IMR-90 (cell line): ENCODE results near the gene YBX2. TPM values are rescaled to one million over a fixed set of nuclear protein-coding genes. Genes with fewer than 3 reads are reported as not detected.

Experiments
- ATAC-seq: fragments of 200-7000 bp; cut with Tn5 transposase; 2 replicates; pipeline ENCODE4 v1.9.1; 2020; ENCODE audit warnings: low read depth, mild to moderate bottlenecking, moderate library complexity
- BruUV-seq: library from RNA; stranded (reverse); fragments of 400-500 nt; replicated peaks from 2 replicates; lab custom pipeline; 2021; lab: Mats Ljungman, UMichigan
- CTCF ChIA-PET: fragments of 300-600 bp; formaldehyde crosslinking; extraction: SDS; loops from one replicate; lab custom pipeline; 2021; ENCODE audit warnings: antibody characterized with exemption; lab: Yijun Ruan, JAX
- POLR2A ChIA-PET: fragments of 300-600 bp; sonication (Branson Sonifier 250); formaldehyde crosslinking; loops from one replicate; lab custom pipeline; 2022; ENCODE audit warnings: antibody characterized with exemption; ENCODE audit not compliant: unreplicated experiment; lab: Charles Lee
- DNase-seq: peaks from one replicate; pipeline ENCODE4 v3.0.0; 2013
- H2AFZ ChIP-seq: replicated peaks from 2 replicates; pipeline ENCODE3; 2013; ENCODE audit warnings: low read length, mild to moderate bottlenecking; ENCODE audit not compliant: poor library complexity
- H2AK5ac ChIP-seq: 2 replicates; pipeline ENCODE4 v1.6.1; 2013; ENCODE audit warnings: low read depth, low read length, inconsistent platforms
- H2AK9ac ChIP-seq: replicated peaks from 2 replicates; pipeline ENCODE3; 2013; ENCODE audit warnings: mild to moderate bottlenecking, low read depth, low read length, moderate library complexity; ENCODE audit not compliant: poor library complexity
- H2BK120ac ChIP-seq: 2 replicates; pipeline ENCODE4 v1.6.1; 2013; ENCODE audit warnings: low read depth, low read length, inconsistent platforms
- H2BK15ac ChIP-seq: 3 replicates; pipeline ENCODE4 v1.6.1; 2013; ENCODE audit warnings: low read depth, low read length, inconsistent platforms
- H2BK20ac ChIP-seq: 2 replicates; pipeline ENCODE4 v1.6.1; 2013; ENCODE audit warnings: low read depth, mild to moderate bottlenecking, inconsistent platforms, low read length, moderate library complexity
- H2BK5ac ChIP-seq: 2 replicates; pipeline ENCODE4 v1.6.1; 2013; ENCODE audit warnings: mild to moderate bottlenecking, low read depth, low read length, inconsistent platforms; ENCODE audit not compliant: poor library complexity, severe bottlenecking
- H3K14ac ChIP-seq: replicated peaks from 2 replicates; pipeline ENCODE4 v1.6.1; 2013; ENCODE audit warnings: low read depth, low read length, inconsistent platforms
- H3K18ac ChIP-seq: 2 replicates; pipeline ENCODE4 v1.6.1; 2013; ENCODE audit warnings: low read depth, low read length, control low read depth
- H3K23ac ChIP-seq: 2 replicates; pipeline ENCODE4 v1.6.1; 2013; ENCODE audit warnings: low read depth, low read length, inconsistent platforms
- H3K27ac ChIP-seq: 2 replicates; pipeline ENCODE4 v1.5.1; 2013; ENCODE audit warnings: mild to moderate bottlenecking, control low read depth, low read length; ENCODE audit not compliant: insufficient read depth
- H3K27me3 ChIP-seq: 2 replicates; pipeline ENCODE4 v1.6.1; 2013; ENCODE audit warnings: low read length; ENCODE audit not compliant: control insufficient read depth, insufficient read depth
- H3K36me3 ChIP-seq: 2 replicates; pipeline ENCODE4 v1.6.1; 2013; ENCODE audit warnings: low read length, mixed read lengths; ENCODE audit not compliant: control insufficient read depth, insufficient read depth
- H3K4ac ChIP-seq: 2 replicates; pipeline ENCODE4 v1.6.1; 2013; ENCODE audit warnings: low read depth, low read length, inconsistent platforms
- H3K4me1 ChIP-seq: 2 replicates; pipeline ENCODE4 v1.6.1; 2013; ENCODE audit warnings: low read length, mixed read lengths; ENCODE audit not compliant: control insufficient read depth, insufficient read depth
- H3K4me2 ChIP-seq: 2 replicates; pipeline ENCODE4 v1.6.1; 2013; ENCODE audit warnings: low read depth, mild to moderate bottlenecking, control low read depth, low read length, moderate library complexity
- H3K4me3 ChIP-seq: 2 replicates; pipeline ENCODE4 v1.5.1; 2013; ENCODE audit warnings: low read depth, mild to moderate bottlenecking, control low read depth, low read length, moderate library complexity; ENCODE audit not compliant: insufficient read depth
- H3K56ac ChIP-seq: 2 replicates; pipeline ENCODE4 v1.6.1; 2013; ENCODE audit warnings: low read length, inconsistent platforms; ENCODE audit not compliant: insufficient read depth; ENCODE audit errors: extremely low read depth
- H3K79me1 ChIP-seq, 2 experiments: 2 replicates each; pipeline ENCODE4 v1.6.1; 2013; ENCODE audit warnings: low read length in 2 of 2, inconsistent platforms in 1 of 2, low read depth in 1 of 2
- H3K9ac ChIP-seq: 2 replicates; pipeline ENCODE4 v1.6.1; 2013; ENCODE audit warnings: low read depth, low read length, control low read depth
- H3K9me1 ChIP-seq: 2 replicates; pipeline ENCODE4 v1.6.1; 2013; ENCODE audit warnings: low read length, inconsistent platforms; ENCODE audit not compliant: insufficient read depth
- H3K9me3 ChIP-seq: 2 replicates; pipeline ENCODE4 v1.6.1; 2013; ENCODE audit warnings: low read length; ENCODE audit not compliant: control insufficient read depth, insufficient read depth
- H4K20me1 ChIP-seq: 2 replicates; pipeline ENCODE4 v1.6.1; 2013; ENCODE audit warnings: low read length, inconsistent platforms; ENCODE audit not compliant: insufficient read depth
- H4K5ac ChIP-seq: 2 replicates; pipeline ENCODE4 v1.6.1; 2013; ENCODE audit warnings: mild to moderate bottlenecking, low read depth, low read length, control low read depth
- H4K8ac ChIP-seq, 2 experiments: 2 replicates each; pipeline ENCODE4 v1.6.1; 2013; ENCODE audit warnings: low read depth in 2 of 2, low read length in 2 of 2, control low read depth in 1 of 2, inconsistent platforms in 1 of 2
- H4K91ac ChIP-seq: 2 replicates; pipeline ENCODE4 v1.6.1; 2013; ENCODE audit warnings: low read depth, low read length, inconsistent platforms; ENCODE audit not compliant: insufficient read depth
- BHLHE40 ChIP-seq: fragments of 150-350 bp; IDR thresholded peaks from 2 replicates; pipeline ENCODE4 v1.6.1; 2016; ENCODE audit warnings: mild to moderate bottlenecking, low read depth, low read length
- CTCF ChIP-seq: conservative IDR thresholded peaks from 2 replicates; pipeline ENCODE4 v1.5.1; 2012; ENCODE audit warnings: mild to moderate bottlenecking, low read depth, low read length, improper control_type of control experiment
- ELK1 ChIP-seq: fragments of 150-350 bp; IDR thresholded peaks from 2 replicates; pipeline ENCODE4 v1.6.1; 2016; ENCODE audit warnings: low read depth, mild to moderate bottlenecking, low read length, moderate library complexity, borderline replicate concordance
- FOS ChIP-seq: fragments of 150-350 bp; IDR thresholded peaks from 2 replicates; pipeline ENCODE4 v1.6.1; 2016; ENCODE audit warnings: low read depth, low read length
- MAFK ChIP-seq: IDR thresholded peaks from 2 replicates; pipeline ENCODE4 v1.6.1; 2012; ENCODE audit warnings: low read depth, low read length, improper control_type of control experiment
- MAZ ChIP-seq: IDR thresholded peaks from 2 replicates; pipeline ENCODE4 v1.6.1; 2012; ENCODE audit warnings: low read depth, mild to moderate bottlenecking, low read length, improper control_type of control experiment, moderate library complexity, borderline replicate concordance
- MXI1 ChIP-seq: IDR thresholded peaks from 2 replicates; pipeline ENCODE4 v1.6.1; 2012; ENCODE audit warnings: low read depth, mild to moderate bottlenecking, low read length, moderate library complexity, borderline replicate concordance
- NFE2L2 ChIP-seq: fragments of 150-350 bp; IDR thresholded peaks from 2 replicates; pipeline ENCODE4 v1.6.1; 2016; ENCODE audit warnings: low read depth, mild to moderate bottlenecking, low read length
- RCOR1 ChIP-seq: IDR thresholded peaks from 2 replicates; pipeline ENCODE4 v1.6.1; 2012; ENCODE audit warnings: mild to moderate bottlenecking, low read length, improper control_type of control experiment; ENCODE audit not compliant: insufficient replicate concordance
- USF2 ChIP-seq: fragments of 150-350 bp; IDR thresholded peaks from 2 replicates; pipeline ENCODE4 v1.6.1; 2017; ENCODE audit warnings: mild to moderate bottlenecking, antibody characterized with exemption, low read length, low read depth
- WGBS, 2 experiments: methylation state at CpG; one replicate each; pipeline versions ENCODE4 v1.1.5 to v1.1.7; 2013; ENCODE audit warnings: missing lambda C conversion rate in 2 of 2; ENCODE audit not compliant: insufficient read length in 1 of 2; ENCODE audit errors: extremely low coverage in 2 of 2; 5-methylcytosine and 5-hydroxymethylcytosine counted together
- dilution Hi-C: fragments of 300-500 bp; cut with HindIII; formaldehyde crosslinking; loops from one replicate; pipeline ENCODE4 v1.14.3; 2018; ENCODE audit warnings: low sequenced_read_pairs; ENCODE audit not compliant: unreplicated experiment
- in situ Hi-C: fragments of 300-500 bp; cut with MboI; formaldehyde crosslinking; loops from 3 replicates; pipeline ENCODE4 v1.14.3; 2019; ENCODE audit warnings: low sequenced_read_pairs, inconsistent platforms, mixed read lengths
- intact Hi-C: fragments of 100-400 bp; cut with micrococcal nuclease; formaldehyde crosslinking; loops from 2 replicates; pipeline ENCODE4 v1.10.0; 2022
- polyA plus RNA-seq, 3 experiments: library from polyadenylated mRNA; depleted of rRNA; stranded (reverse); fragments of >200 nt; gene quantifications; 2 replicates each; pipeline ENCODE4 v1.2.3, GENCODE V29; 2012; ENCODE audit warnings: low replicate concordance in 1 of 3
- total RNA-seq: library from RNA; depleted of rRNA; stranded (reverse); fragments of >200 nt; gene quantifications from 2 replicates; pipeline ENCODE4 v1.2.3, GENCODE V29; 2012

YBX2 gene
- total and polyA plus RNA-seq, 2 of the 4 experiments (the other 2 are of a cell fraction): 0.17 TPM; not detected in 1

GRCh38 chr17:7328009-7328408, 33.6 kb upstream of the YBX2 start:
- Histone ChIP-seq H4K8ac (no peak overlapping the region), H2BK15ac (no peak overlapping the region), H3K36me3 (peaks cover 27% of the 10 kb centered on the region), H2AK5ac (no peak overlapping the region), H3K9me1 (peaks cover 6% of the 10 kb centered on the region; the same call in 1 of the 2 replicates), H3K27me3 (no peaks in the 10 kb centered on the region), H3K56ac (no peak overlapping the region), H2BK20ac (no peak overlapping the region), H3K79me1 (peaks cover 10 to 29% of the 10 kb centered on the region in 2 experiments; a peak in 3 of 4 replicates), H3K18ac (no peak overlapping the region), H3K9me3 (no peaks in the 10 kb centered on the region), H4K91ac (no peak overlapping the region), H3K4me1 (peaks cover 5% of the 10 kb centered on the region; the same call in 1 of the 2 replicates), H3K4me3 (no peak overlapping the region), H3K9ac (no peak overlapping the region), H2AFZ (no peak overlapping the region), H4K20me1 (peaks cover 7% of the 10 kb centered on the region), H2AK9ac (no peak overlapping the region), H4K5ac (no peak overlapping the region), H3K4me2 (peak overlapping the region; percentile 14; the same call in 1 of the 2 replicates), H3K27ac (no peak overlapping the region), H2BK120ac (no peak overlapping the region), H2BK5ac (no peak overlapping the region), H3K4ac (no peak overlapping the region), H3K14ac (no peak overlapping the region), H3K23ac (peak overlapping the region; percentile 21; the same call in 1 of the 2 replicates)
- ChIA-PET CTCF (interaction anchor here (0.6 kb wide), 1 partner anchor 345 kb away, joined by 3 read pairs; no protein-coding TSS in a partner anchor), POLR2A (no interaction called here)
- ATAC-seq (no peak), DNase-seq (no peak)
- intact Hi-C loops (loop anchor here (10.0 kb wide), 1 partner anchor 237 kb away; the partner anchor contains the start of gene SENP3), in situ Hi-C loops (no loop called here), dilution Hi-C loops (no loop called here)
- WGBS, 2 experiments: 100% methylated on average over 1 of the region's 1 CpG; no CpG with 5 or more reads in 1 of the 2 experiments
- no peak for TF ChIP-seq RCOR1
- no peak for TF ChIP-seq CTCF
- no peak for TF ChIP-seq MAZ
- TF ChIP-seq USF2: no peak
- no peak for TF ChIP-seq MXI1
- TF ChIP-seq BHLHE40: no peak
- no peak for TF ChIP-seq FOS
- no peak for TF ChIP-seq ELK1
- TF ChIP-seq MAFK: no peak
- TF ChIP-seq NFE2L2: no peak
- no TSS peak for BruUV-seq
